Measurements from ENCODE around the gene ANKRD55. TPM values are rescaled to one million over a fixed set of nuclear protein-coding genes. Genes with fewer than 3 reads are reported as not detected.
"Not testable (repeated sequence)": the region's sequence is repeated elsewhere in the genome, so short reads cannot be mapped to it uniquely, and the experiment has no call there.

ANKRD55 gene
- total RNA-seq, 2 experiments from 2014 or later: not detected

- ChIA-PET POLR2A (no interaction called here), CTCF (no interaction called here)
Observed at GRCh38 chr5:56255502-56255901, 22.4 kb upstream of the ANKRD55 start.

GRCh38 chr5:56253924-56254323 is 20.8 kb upstream of the ANKRD55 start:
- POLR2A ChIA-PET: no interaction called here

GRCh38 chr5:56253126-56253525 is 20.0 kb upstream of the ANKRD55 start:
- POLR2A ChIA-PET: no interaction called here
- CTCF ChIA-PET: no interaction called here

More at GRCh38 chr5:56253924-56254323, 20.8 kb upstream of the ANKRD55 start:
- CTCF ChIA-PET: no interaction called here

GRCh38 chr5:56251918-56252553 is 18.9 kb upstream of the ANKRD55 start:
- POLR2A ChIA-PET: no interaction called here
- CTCF ChIA-PET: no interaction called here

- ChIA-PET POLR2A (no interaction called here), CTCF (no interaction called here)
Observed at GRCh38 chr5:56251440-56251839, 18.3 kb upstream of the ANKRD55 start.

GRCh38 chr5:56250011-56250410 is 16.9 kb upstream of the ANKRD55 start:
- ChIA-PET CTCF (no interaction called here), POLR2A (no interaction called here)

- POLR2A ChIA-PET: not testable (repeated sequence)
Observed at GRCh38 chr5:56249085-56249484, 16.0 kb upstream of the ANKRD55 start.

GRCh38 chr5:56247592-56247991 is 14.5 kb upstream of the ANKRD55 start:
- ChIA-PET POLR2A (no interaction called here), CTCF (no interaction called here)

More at GRCh38 chr5:56249085-56249484, 16.0 kb upstream of the ANKRD55 start:
- CTCF ChIA-PET: not testable (repeated sequence)

- ChIA-PET POLR2A (no interaction called here), CTCF (no interaction called here)
Observed at GRCh38 chr5:56246769-56247168, 13.6 kb upstream of the ANKRD55 start.

GRCh38 chr5:56245481-56245880 is 12.4 kb upstream of the ANKRD55 start:
- ChIA-PET POLR2A (no interaction called here), CTCF (no interaction called here)

GRCh38 chr5:56244627-56245026 is 11.5 kb upstream of the ANKRD55 start:
- CTCF ChIA-PET: no interaction called here
- POLR2A ChIA-PET: no interaction called here

GRCh38 chr5:56242271-56242670 is 9.1 kb upstream of the ANKRD55 start:
- CTCF ChIA-PET: interaction anchor here (0.6 kb wide), 1 partner anchor 23 kb away, joined by 3 read pairs; no protein-coding TSS in a partner anchor
- POLR2A ChIA-PET: not testable (repeated sequence)

GRCh38 chr5:56232538-56232937 is 592 bp downstream of the ANKRD55 start:
- POLR2A ChIA-PET: no interaction called here
- CTCF ChIA-PET: no interaction called here

- ChIA-PET CTCF (no interaction called here), POLR2A (no interaction called here)
Observed at GRCh38 chr5:56230576-56230975, 2.6 kb downstream of the ANKRD55 start.

GRCh38 chr5:56229111-56229510 is 4.0 kb downstream of the ANKRD55 start:
- ChIA-PET CTCF (interaction anchor here (0.8 kb wide), 1 partner anchor 23 kb away, joined by 4 read pairs; no protein-coding TSS in a partner anchor), POLR2A (no interaction called here)

- CTCF ChIA-PET: no interaction called here
- POLR2A ChIA-PET: no interaction called here
Observed at GRCh38 chr5:56228631-56229030, 4.5 kb downstream of the ANKRD55 start.

- POLR2A ChIA-PET: no interaction called here
- CTCF ChIA-PET: no interaction called here
Observed at GRCh38 chr5:56227691-56228090, 5.4 kb downstream of the ANKRD55 start.

GRCh38 chr5:56223298-56223697 is 9.8 kb downstream of the ANKRD55 start:
- POLR2A ChIA-PET, CTCF ChIA-PET: not testable (repeated sequence)

GRCh38 chr5:56221601-56222000 is 11.5 kb downstream of the ANKRD55 start:
- CTCF ChIA-PET, POLR2A ChIA-PET: not testable (repeated sequence)

- ChIA-PET POLR2A (no interaction called here), CTCF (interaction anchor here (1.2 kb wide), 1 partner anchor 14 kb away, joined by 3 read pairs; no protein-coding TSS in a partner anchor)
Observed at GRCh38 chr5:56215019-56215830, 17.9 kb downstream of the ANKRD55 start.

- POLR2A ChIA-PET: not testable (repeated sequence)
Observed at GRCh38 chr5:56213886-56214535, 19.1 kb downstream of the ANKRD55 start.

More at GRCh38 chr5:56213886-56214535, 19.1 kb downstream of the ANKRD55 start:
- CTCF ChIA-PET: not testable (repeated sequence)

Measured in activated CD8-positive, alpha-beta memory T cell treated with anti-CD3 and anti-CD28 coated beads for 36 hours (primary cell).